ENCODE data around the gene FAM124B. TPM values are rescaled to one million over a fixed set of nuclear protein-coding genes. Genes with fewer than 3 reads are reported as not detected.
"Not testable (repeated sequence)": the region's sequence is repeated elsewhere in the genome, so short reads cannot be mapped to it uniquely, and the experiment has no call there.

The FAM124B gene
- total RNA-seq, 3 donors from 2014 or later, result 0.43 to 1.4 (median 0.55) TPM

- intact Hi-C loops (cut with DNase I, micrococcal nuclease), result no loop called here
- no peak for TF ChIP-seq CTCF (IDR thresholded peaks at IDR 0.05)
- H3K9me3 ChIP-seq, result no peaks in the 10 kb centered on the region
- H3K36me3 ChIP-seq (ENCODE audit: low read depth), result no peaks in the 10 kb centered on the region
- no peak for DNase-seq
- no peak overlapping the region for H3K4me3 ChIP-seq
- H3K4me1 ChIP-seq (ENCODE audit: low read depth), result no peaks in the 10 kb centered on the region
- no peak for ATAC-seq
These were observed 3.6 kb downstream of the FAM124B start for GRCh38 chr2:224398289-224398688.

- intact Hi-C loops (cut with DNase I, micrococcal nuclease); H3K4me1 ChIP-seq (ENCODE audit: low read depth); H3K4me3 ChIP-seq: not testable (repeated sequence)
These were observed 4.8 kb downstream of the FAM124B start for GRCh38 chr2:224397100-224397499.

GRCh38 chr2:224395620-224396390, 6.1 kb downstream of the FAM124B start:
- no peak for ATAC-seq
- H3K4me1 ChIP-seq (ENCODE audit: low read depth), result no peaks in the 10 kb centered on the region
- no peak overlapping the region for H3K4me3 ChIP-seq
- DNase-seq, result no peak
- no peaks in the 10 kb centered on the region for H3K9me3 ChIP-seq
- intact Hi-C loops (cut with DNase I, micrococcal nuclease), result no loop called here
- no peaks in the 10 kb centered on the region for H3K36me3 ChIP-seq (ENCODE audit: low read depth)
- no peak for TF ChIP-seq CTCF (IDR thresholded peaks at IDR 0.05)

More at GRCh38 chr2:224397100-224397499, 4.8 kb downstream of the FAM124B start:
- not testable (repeated sequence) for H3K9me3 ChIP-seq; ATAC-seq; DNase-seq; H3K36me3 ChIP-seq (ENCODE audit: low read depth)

- ATAC-seq (no peak), DNase-seq (no peak)
- Histone ChIP-seq H3K4me3 (no peak overlapping the region), H3K4me1 (ENCODE audit: low read depth) (no peaks in the 10 kb centered on the region), H3K9me3 (no peaks in the 10 kb centered on the region), H3K36me3 (ENCODE audit: low read depth) (no peaks in the 10 kb centered on the region)
- intact Hi-C loops (cut with DNase I, micrococcal nuclease), result no loop called here
- no peak for TF ChIP-seq CTCF (IDR thresholded peaks at IDR 0.05)
These were observed 8.6 kb downstream of the FAM124B start for GRCh38 chr2:224393157-224393872.

GRCh38 chr2:224392545-224392944, 9.4 kb downstream of the FAM124B start:
- intact Hi-C loops (cut with DNase I, micrococcal nuclease), result no loop called here

More at GRCh38 chr2:224392545-224392944, 9.4 kb downstream of the FAM124B start:
- H3K4me3 ChIP-seq, result no peak overlapping the region
- no peaks in the 10 kb centered on the region for H3K4me1 ChIP-seq (ENCODE audit: low read depth)
- no peaks in the 10 kb centered on the region for H3K9me3 ChIP-seq
- TF ChIP-seq CTCF (IDR thresholded peaks at IDR 0.05), result no peak
- DNase-seq (no peak), ATAC-seq (no peak)
- no peaks in the 10 kb centered on the region for H3K36me3 ChIP-seq (ENCODE audit: low read depth)
